DND-41 (cell line): ENCODE results near the gene MYLK.

Source experiments
- EZH2 ChIP-seq: IDR thresholded peaks from 3 replicates; pipeline ENCODE4 v1.6.1; 2012; ENCODE audit warnings: borderline replicate concordance, low read depth, mild to moderate bottlenecking, moderate library complexity, low read length, inconsistent platforms; ENCODE audit not compliant: severe bottlenecking
- TF ChIP-seq, protein P1 (sequence below): IDR thresholded peaks from 2 replicates; pipeline ENCODE4 v1.5.1; 2012; ENCODE audit warnings: borderline replicate concordance, low read length, moderate library complexity, mild to moderate bottlenecking; ENCODE audit not compliant: poor library complexity, severe bottlenecking; ENCODE audit errors: extremely low read depth

DNA sequence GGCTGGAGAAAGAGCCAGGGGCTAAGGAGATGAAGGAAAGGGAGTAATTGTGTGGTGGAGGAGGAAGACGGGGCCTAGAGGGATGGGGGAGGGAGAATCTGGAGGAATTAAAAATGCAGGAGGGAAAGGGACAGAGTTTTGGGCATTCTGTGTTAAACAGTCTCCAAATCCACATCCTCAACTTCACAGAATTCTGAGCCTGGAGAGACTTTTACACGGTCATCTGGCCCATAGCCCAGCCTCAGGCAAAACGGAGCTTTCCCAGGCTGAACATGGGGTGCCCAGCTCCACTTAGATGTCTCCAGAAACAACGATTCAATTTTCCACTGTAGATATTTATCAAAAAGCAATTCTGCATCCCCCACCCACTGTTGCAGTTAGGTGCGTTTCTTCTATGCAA is 161.7 kb downstream of the MYLK start:
- TF ChIP-seq, protein P1, sequence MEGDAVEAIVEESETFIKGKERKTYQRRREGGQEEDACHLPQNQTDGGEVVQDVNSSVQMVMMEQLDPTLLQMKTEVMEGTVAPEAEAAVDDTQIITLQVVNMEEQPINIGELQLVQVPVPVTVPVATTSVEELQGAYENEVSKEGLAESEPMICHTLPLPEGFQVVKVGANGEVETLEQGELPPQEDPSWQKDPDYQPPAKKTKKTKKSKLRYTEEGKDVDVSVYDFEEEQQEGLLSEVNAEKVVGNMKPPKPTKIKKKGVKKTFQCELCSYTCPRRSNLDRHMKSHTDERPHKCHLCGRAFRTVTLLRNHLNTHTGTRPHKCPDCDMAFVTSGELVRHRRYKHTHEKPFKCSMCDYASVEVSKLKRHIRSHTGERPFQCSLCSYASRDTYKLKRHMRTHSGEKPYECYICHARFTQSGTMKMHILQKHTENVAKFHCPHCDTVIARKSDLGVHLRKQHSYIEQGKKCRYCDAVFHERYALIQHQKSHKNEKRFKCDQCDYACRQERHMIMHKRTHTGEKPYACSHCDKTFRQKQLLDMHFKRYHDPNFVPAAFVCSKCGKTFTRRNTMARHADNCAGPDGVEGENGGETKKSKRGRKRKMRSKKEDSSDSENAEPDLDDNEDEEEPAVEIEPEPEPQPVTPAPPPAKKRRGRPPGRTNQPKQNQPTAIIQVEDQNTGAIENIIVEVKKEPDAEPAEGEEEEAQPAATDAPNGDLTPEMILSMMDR: no peak
- TF ChIP-seq EZH2: no peak
